Measurements from ENCODE around the gene LARGE1.

The LARGE1 gene

DNA sequence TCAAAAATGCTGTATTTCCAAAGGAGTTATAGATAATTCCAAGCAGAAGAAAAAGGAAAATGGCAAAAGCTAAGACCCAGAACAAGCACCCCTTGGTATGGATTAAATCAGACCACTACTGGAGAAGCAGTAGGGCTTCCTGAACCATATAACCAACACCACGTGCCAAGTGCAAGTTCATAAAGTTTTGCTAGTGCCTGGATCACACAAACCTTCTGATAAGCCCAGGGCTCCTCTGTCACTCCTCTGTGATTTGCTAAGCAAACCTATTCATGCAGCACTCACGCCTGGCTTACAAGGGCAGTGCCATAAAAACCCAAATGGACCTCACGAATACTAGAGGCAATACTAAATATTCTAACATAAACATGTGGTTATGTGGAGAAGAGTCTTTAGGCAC is 13.3 kb downstream of the LARGE1 start:
- H3K4me3 ChIP-seq (ENCODE audit: low read length), result no peak overlapping the region
- TF ChIP-seq, protein P1, sequence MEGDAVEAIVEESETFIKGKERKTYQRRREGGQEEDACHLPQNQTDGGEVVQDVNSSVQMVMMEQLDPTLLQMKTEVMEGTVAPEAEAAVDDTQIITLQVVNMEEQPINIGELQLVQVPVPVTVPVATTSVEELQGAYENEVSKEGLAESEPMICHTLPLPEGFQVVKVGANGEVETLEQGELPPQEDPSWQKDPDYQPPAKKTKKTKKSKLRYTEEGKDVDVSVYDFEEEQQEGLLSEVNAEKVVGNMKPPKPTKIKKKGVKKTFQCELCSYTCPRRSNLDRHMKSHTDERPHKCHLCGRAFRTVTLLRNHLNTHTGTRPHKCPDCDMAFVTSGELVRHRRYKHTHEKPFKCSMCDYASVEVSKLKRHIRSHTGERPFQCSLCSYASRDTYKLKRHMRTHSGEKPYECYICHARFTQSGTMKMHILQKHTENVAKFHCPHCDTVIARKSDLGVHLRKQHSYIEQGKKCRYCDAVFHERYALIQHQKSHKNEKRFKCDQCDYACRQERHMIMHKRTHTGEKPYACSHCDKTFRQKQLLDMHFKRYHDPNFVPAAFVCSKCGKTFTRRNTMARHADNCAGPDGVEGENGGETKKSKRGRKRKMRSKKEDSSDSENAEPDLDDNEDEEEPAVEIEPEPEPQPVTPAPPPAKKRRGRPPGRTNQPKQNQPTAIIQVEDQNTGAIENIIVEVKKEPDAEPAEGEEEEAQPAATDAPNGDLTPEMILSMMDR (conservative IDR thresholded peaks at IDR 0.05; ENCODE audit: low read length), result no peak
- DNase-seq (ENCODE audit: low read depth), result no peak

DNA sequence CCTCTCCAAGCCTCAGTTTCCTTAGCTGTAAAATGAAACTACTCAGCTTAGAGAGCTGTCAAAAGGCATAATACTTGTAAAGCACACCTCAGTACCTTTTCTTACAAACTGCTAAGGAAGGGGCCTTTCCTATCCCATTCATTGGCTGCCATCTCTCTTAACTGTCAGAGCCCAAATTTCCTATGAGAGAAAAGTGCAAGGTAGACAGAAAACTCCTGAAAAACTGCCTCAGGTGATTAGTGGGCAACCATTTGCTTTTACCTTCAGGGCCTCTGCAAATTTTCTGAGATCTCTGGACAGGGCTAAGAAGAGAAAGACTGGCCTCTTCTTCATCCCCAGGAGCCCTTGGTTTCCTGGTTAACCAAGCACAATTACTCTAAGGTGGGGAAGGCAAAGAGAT is 13.8 kb downstream of the LARGE1 start:
- no peak for DNase-seq (ENCODE audit: low read depth)
- no peak overlapping the region for H3K4me3 ChIP-seq (ENCODE audit: low read length)

DNA sequence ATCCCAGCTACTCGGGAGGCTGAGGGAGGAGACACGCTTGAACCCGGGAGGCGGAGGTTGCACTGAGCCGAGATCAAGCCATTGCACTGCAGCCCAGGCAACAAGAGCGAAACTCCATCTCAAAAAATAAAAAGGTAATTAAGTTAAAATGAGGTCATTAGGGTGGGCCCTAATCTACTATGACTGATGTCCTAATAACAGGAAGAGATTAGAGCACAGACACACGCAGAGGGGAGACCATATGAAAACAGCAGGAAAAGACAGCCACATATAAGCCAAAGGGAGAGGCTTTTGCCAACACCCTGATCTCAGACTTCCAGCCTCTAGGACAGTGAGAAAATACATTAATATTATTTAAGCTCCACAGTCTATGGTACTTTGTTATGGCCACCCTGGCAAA is 17.3 kb downstream of the LARGE1 start:
- H3K4me3 ChIP-seq (ENCODE audit: low read length), result no peak overlapping the region
- DNase-seq (ENCODE audit: low read depth), result no peak
- TF ChIP-seq, protein P1 (conservative IDR thresholded peaks at IDR 0.05; ENCODE audit: low read length), result no peak

More for the DNA sequence above, 13.8 kb downstream of the LARGE1 start:
- TF ChIP-seq, protein P1 (conservative IDR thresholded peaks at IDR 0.05; ENCODE audit: low read length), result no peak

DNA sequence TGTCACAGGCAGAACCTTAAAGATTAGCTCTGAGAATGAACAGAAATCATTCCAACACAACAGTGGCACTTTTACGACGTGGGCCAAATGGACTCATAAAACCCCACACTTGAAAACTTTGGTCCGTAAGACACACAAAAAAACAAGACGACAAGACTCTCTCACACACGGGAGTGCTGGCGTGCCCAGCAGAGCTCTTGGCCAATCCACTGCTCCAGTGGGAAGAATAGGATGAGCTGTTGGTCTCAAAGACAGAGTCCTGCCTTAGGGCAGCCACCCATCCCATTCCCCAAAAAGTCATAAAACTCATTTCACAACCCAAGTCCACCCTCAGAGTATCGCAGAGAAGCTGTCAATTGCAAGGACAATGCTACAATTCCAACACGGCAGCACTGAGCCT is 18.2 kb downstream of the LARGE1 start:
- no peak for DNase-seq (ENCODE audit: low read depth)
- TF ChIP-seq, protein P1 (conservative IDR thresholded peaks at IDR 0.05; ENCODE audit: low read length), result no peak

DNA sequence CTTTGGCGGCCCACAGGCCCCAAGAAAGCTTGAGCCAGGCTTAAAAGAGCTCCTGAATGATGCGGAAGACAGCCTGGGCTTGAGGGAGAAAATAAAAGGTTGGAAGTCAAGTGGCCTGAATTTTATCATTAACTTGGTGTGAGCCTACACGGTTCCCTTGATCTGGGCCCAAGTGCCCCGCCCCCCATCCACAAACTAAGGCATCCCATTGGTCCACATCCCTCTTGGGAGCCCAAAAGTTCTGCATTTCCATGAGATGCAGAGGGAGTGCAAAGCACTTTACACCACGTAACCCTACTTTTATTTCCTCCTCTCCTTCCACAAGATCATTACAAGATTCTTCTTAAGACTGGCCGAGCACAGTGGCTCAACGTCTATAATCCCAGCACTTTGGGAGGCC is 22.2 kb downstream of the LARGE1 start:
- H3K4me3 ChIP-seq (ENCODE audit: low read length), result no peak overlapping the region
- TF ChIP-seq, protein P1 (conservative IDR thresholded peaks at IDR 0.05; ENCODE audit: low read length), result no peak
- DNase-seq (ENCODE audit: low read depth), result no peak

More for the DNA sequence above, 18.2 kb downstream of the LARGE1 start:
- H3K4me3 ChIP-seq (ENCODE audit: low read length), result no peak overlapping the region

DNA sequence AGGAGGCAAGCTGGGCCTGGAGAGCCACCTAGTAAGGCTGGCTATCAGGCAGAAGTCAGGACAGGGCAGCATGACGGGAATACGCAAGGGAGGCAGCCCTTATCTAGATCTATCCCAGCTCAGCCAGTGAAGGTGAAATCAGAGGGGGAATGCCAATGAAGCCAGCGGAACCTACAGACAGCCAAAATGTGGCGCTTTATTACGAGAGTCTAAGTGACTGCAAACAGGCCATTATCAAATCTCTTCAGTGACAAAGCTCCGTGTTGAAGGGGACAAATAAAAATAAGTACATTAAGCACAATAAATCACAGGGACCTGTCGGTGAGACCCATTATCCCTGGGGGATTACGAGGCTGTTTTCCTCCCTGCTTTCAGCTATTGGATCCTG is 22.8 kb downstream of the LARGE1 start:
- no peak for DNase-seq (ENCODE audit: low read depth)
- no peak overlapping the region for H3K4me3 ChIP-seq (ENCODE audit: low read length)
- TF ChIP-seq, protein P1 (conservative IDR thresholded peaks at IDR 0.05; ENCODE audit: low read length), result no peak

DNA sequence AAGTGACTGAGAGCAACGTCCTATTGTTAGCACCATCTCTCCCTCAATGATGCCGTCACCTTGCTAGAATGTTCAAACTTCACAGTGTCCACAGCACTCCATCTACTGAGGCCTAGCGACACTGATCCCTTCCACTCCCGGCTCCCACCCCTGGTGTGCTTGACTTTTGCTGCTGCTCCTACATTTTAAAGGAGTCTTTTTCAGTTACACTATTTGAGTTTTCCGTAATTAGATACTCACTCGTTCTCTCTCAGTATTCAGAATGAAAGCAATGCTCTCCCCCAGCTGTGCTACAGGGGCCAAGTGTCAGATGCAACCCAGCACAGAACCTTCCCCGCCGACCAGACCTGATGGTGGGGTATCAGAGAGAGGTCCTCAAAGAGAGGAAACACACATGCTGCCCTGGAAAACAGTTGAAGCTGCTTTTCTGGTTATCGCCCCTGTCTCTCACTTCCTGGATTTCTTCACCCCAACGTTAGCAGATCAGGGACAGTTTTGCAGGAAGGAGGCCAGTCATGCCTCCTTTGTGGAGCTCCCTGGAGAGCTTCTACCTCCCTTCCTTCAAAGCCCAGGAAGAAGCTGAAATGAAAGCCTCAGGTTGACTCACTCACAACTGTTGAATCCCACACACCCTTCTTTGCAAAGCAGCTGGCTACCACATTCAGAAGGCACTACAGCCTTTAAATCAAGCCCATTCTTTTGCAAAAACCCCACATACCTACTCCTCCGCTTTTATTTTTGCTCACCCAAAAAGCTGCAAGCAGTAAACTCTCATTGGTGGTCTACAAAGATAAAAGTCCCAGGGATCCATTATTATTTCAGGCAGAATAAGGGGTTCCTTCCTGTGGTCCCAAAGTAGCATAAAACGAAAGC is 23.5 kb downstream of the LARGE1 start:
- DNase-seq (ENCODE audit: low read depth), result no peak
- TF ChIP-seq, protein P1 (conservative IDR thresholded peaks at IDR 0.05; ENCODE audit: low read length), result no peak
- H3K4me3 ChIP-seq (ENCODE audit: low read length), result no peak overlapping the region
